DOHH2 (cell line): ENCODE data around the gene LY6G5C.

ENCODE experiments used
- H3F3A ChIP-seq: fragments of 200-600 bp; sonication (generic), shearing (Covaris generic); 2 replicates; pipeline ENCODE4 v1.6.0; 2016; ENCODE audit warnings: antibody characterized with exemption, mild to moderate bottlenecking; ENCODE audit not compliant: control insufficient read depth, insufficient read depth
- H3K27ac ChIP-seq: fragments of 200-600 bp; sonication (generic); 2 replicates; pipeline ENCODE4 v1.5.1; 2014; ENCODE audit warnings: low read depth, mild to moderate bottlenecking, low read length, moderate library complexity
- H3K27me3 ChIP-seq: fragments of 200-600 bp; sonication (generic); 2 replicates; pipeline ENCODE4 v1.6.1; 2014; ENCODE audit warnings: mild to moderate bottlenecking, low read length, mixed read lengths; ENCODE audit not compliant: control insufficient read depth
- H3K36me3 ChIP-seq: fragments of 200-600 bp; sonication (generic); 2 replicates; pipeline ENCODE4 v1.6.1; 2014; ENCODE audit warnings: mild to moderate bottlenecking, low read length, moderate library complexity, mixed read lengths; ENCODE audit not compliant: control insufficient read depth
- H3K4me1 ChIP-seq: fragments of 200-600 bp; sonication (generic); 2 replicates; pipeline ENCODE4 v1.6.1; 2014; ENCODE audit warnings: mild to moderate bottlenecking, low read length, mixed read lengths; ENCODE audit not compliant: control insufficient read depth
- H3K4me2 ChIP-seq: fragments of 200-600 bp; sonication (generic); 2 replicates; pipeline ENCODE4 v1.6.0; 2014; ENCODE audit warnings: mild to moderate bottlenecking, low read length, moderate library complexity
- H3K4me3 ChIP-seq: fragments of 200-600 bp; sonication (generic); 2 replicates; pipeline ENCODE4 v1.5.1; 2014; ENCODE audit warnings: mild to moderate bottlenecking, low read length, mixed read lengths
- H3K79me2 ChIP-seq: fragments of 200-600 bp; sonication (generic); 2 replicates; pipeline ENCODE4 v1.6.1; 2014; ENCODE audit warnings: mild to moderate bottlenecking, low read length, mixed read lengths; ENCODE audit not compliant: control insufficient read depth
- H3K9me2 ChIP-seq: fragments of 200-600 bp; sonication (generic); replicated peaks from 2 replicates; pipeline ENCODE4 v1.6.1; 2014; ENCODE audit warnings: mild to moderate bottlenecking, low read length, mixed read lengths; ENCODE audit not compliant: control insufficient read depth
- H3K9me3 ChIP-seq: fragments of 200-600 bp; sonication (generic); 2 replicates; pipeline ENCODE4 v1.6.1; 2014; ENCODE audit warnings: antibody characterized with exemption, low read length, mixed read lengths; ENCODE audit not compliant: control insufficient read depth, insufficient read depth
- H4K20me1 ChIP-seq: fragments of 200-600 bp; sonication (generic); 2 replicates; pipeline ENCODE4 v1.6.0; 2014; ENCODE audit warnings: low read depth, mild to moderate bottlenecking, antibody characterized with exemption, low read length, moderate library complexity; ENCODE audit not compliant: control insufficient read depth, insufficient read depth
- CTCF ChIP-seq: fragments of 200-600 bp; sonication (generic); IDR thresholded peaks from one replicate; pipeline ENCODE4 v1.5.1; 2014; ENCODE audit warnings: antibody characterized with exemption, mild to moderate bottlenecking, low read depth, low read length; ENCODE audit not compliant: poor library complexity, severe bottlenecking
- EZH2phosphoT487 ChIP-seq: fragments of 200-600 bp; sonication (generic); IDR thresholded peaks from 2 replicates; pipeline ENCODE4 v1.6.1; 2017; ENCODE audit warnings: borderline replicate concordance, mild to moderate bottlenecking, antibody characterized with exemption, low read length, moderate library complexity, mixed read lengths

Gene LY6G5C

GRCh38 chr6:31697555-31697954, 16.7 kb upstream of the LY6G5C start:
- H3K27me3 ChIP-seq, result no peaks in the 10 kb centered on the region
- TF ChIP-seq EZH2phosphoT487 (no peak), CTCF (no peak)
- peaks cover 16% of the 10 kb centered on the region for H3K4me1 ChIP-seq
- H3K79me2 ChIP-seq, result peaks cover 22% of the 10 kb centered on the region
- no peaks in the 10 kb centered on the region for H3K9me3 ChIP-seq
- no peak overlapping the region for H3K27ac ChIP-seq
- H4K20me1 ChIP-seq, result 0 out of 2 replicates have a peak, but pooled peaks cover 4% of the 10 kb centered on the region
- no peak overlapping the region for H3K4me3 ChIP-seq
- peaks cover 7% of the 10 kb centered on the region for H3F3A ChIP-seq
- H3K9me2 ChIP-seq, result no peaks in the 10 kb centered on the region
- H3K4me2 ChIP-seq, result no peak overlapping the region
- peaks cover 45% of the 10 kb centered on the region for H3K36me3 ChIP-seq

- H3K36me3 ChIP-seq, result peaks cover 56% of the 10 kb centered on the region
Measured at GRCh38 chr6:31693535-31693934, 12.7 kb upstream of the LY6G5C start.

GRCh38 chr6:31692886-31693285, 12.0 kb upstream of the LY6G5C start:
- Histone ChIP-seq H3F3A (peaks cover 4% of the 10 kb centered on the region), H3K27me3 (no peaks in the 10 kb centered on the region), H3K4me2 (no peak overlapping the region), H3K79me2 (no peaks in the 10 kb centered on the region), H3K4me1 (peaks cover 15% of the 10 kb centered on the region), H3K27ac (no peak overlapping the region), H3K4me3 (no peak overlapping the region), H3K9me3 (no peaks in the 10 kb centered on the region), H3K36me3 (peaks cover 62% of the 10 kb centered on the region), H4K20me1 (no peaks in the 10 kb centered on the region), H3K9me2 (no peaks in the 10 kb centered on the region)
- TF ChIP-seq CTCF, result no peak
- TF ChIP-seq EZH2phosphoT487, result no peak

More at GRCh38 chr6:31693535-31693934, 12.7 kb upstream of the LY6G5C start:
- Histone ChIP-seq H3K9me3 (no peaks in the 10 kb centered on the region), H3K9me2 (no peaks in the 10 kb centered on the region), H3K4me2 (no peak overlapping the region), H3K4me1 (peaks cover 15% of the 10 kb centered on the region), H3K4me3 (no peak overlapping the region), H4K20me1 (no peaks in the 10 kb centered on the region), H3K79me2 (no peaks in the 10 kb centered on the region), H3F3A (peaks cover 7% of the 10 kb centered on the region), H3K27me3 (no peaks in the 10 kb centered on the region), H3K27ac (no peak overlapping the region)
- no peak for TF ChIP-seq CTCF
- no peak for TF ChIP-seq EZH2phosphoT487

- Histone ChIP-seq H3K4me2 (no peak overlapping the region), H3K9me2 (no peaks in the 10 kb centered on the region), H3K4me3 (no peak overlapping the region), H3K9me3 (no peaks in the 10 kb centered on the region), H4K20me1 (no peaks in the 10 kb centered on the region), H3K27me3 (no peaks in the 10 kb centered on the region), H3K36me3 (peaks cover 62% of the 10 kb centered on the region), H3K4me1 (peaks cover 15% of the 10 kb centered on the region), H3F3A (no peaks in the 10 kb centered on the region), H3K79me2 (no peaks in the 10 kb centered on the region), H3K27ac (no peak overlapping the region)
- TF ChIP-seq EZH2phosphoT487 (no peak), CTCF (no peak)
Measured at GRCh38 chr6:31692353-31692752, 11.5 kb upstream of the LY6G5C start.
